GM20000 (cell line): ENCODE measurements around the gene GLTPD2.

ENCODE experiments used
- DNase-seq: peaks from one replicate; pipeline ENCODE4 v3.0.0; 2012; ENCODE audit warnings: low spot score
- TF ChIP-seq, protein P1 (sequence below): IDR thresholded peaks from 2 replicates; pipeline ENCODE4 v1.5.1; 2012; ENCODE audit warnings: mild to moderate bottlenecking, control low read depth; ENCODE audit errors: extremely low read depth, missing control alignments

GLTPD2 gene

DNA sequence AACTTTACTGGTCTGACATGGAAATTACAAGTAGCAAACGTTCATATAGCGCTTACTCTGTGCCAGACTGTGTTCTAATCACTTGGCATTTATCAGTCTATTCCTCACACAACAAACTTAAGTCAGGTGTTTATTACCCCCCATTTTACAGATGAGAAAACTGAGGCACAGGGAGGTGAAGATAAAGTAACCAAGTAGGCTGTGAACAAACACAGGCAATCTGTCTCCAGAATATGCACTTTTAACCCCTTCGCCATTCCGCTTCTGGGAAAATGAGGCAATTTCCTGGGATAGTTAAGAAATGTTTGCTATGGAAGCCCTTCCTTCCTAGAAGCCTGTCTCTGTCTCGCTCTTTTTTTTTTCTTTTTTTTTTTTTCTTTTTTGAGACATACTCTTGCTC is 36.8 kb upstream of the GLTPD2 start:
- no peak for DNase-seq
- TF ChIP-seq, protein P1, sequence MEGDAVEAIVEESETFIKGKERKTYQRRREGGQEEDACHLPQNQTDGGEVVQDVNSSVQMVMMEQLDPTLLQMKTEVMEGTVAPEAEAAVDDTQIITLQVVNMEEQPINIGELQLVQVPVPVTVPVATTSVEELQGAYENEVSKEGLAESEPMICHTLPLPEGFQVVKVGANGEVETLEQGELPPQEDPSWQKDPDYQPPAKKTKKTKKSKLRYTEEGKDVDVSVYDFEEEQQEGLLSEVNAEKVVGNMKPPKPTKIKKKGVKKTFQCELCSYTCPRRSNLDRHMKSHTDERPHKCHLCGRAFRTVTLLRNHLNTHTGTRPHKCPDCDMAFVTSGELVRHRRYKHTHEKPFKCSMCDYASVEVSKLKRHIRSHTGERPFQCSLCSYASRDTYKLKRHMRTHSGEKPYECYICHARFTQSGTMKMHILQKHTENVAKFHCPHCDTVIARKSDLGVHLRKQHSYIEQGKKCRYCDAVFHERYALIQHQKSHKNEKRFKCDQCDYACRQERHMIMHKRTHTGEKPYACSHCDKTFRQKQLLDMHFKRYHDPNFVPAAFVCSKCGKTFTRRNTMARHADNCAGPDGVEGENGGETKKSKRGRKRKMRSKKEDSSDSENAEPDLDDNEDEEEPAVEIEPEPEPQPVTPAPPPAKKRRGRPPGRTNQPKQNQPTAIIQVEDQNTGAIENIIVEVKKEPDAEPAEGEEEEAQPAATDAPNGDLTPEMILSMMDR: no peak

DNA sequence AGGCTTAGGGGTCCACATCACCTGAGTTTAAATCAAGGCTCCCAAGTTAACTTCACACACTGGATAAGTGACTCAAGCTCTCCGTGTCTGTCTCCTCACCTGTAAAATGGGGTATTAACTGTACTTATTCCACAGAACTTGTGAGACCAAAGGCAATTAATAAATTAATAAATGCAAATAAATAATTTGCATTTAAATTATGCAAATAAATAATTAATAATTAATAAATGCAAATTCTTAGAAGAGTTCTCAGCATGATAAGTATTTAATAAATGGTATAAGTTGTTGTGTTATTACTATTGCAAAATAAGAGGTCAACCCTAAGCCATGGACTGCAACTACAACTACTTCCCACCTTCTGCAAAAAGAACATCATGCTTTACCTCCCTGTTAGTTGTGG is 35.4 kb upstream of the GLTPD2 start:
- DNase-seq: no peak
- TF ChIP-seq, protein P1: no peak

DNA sequence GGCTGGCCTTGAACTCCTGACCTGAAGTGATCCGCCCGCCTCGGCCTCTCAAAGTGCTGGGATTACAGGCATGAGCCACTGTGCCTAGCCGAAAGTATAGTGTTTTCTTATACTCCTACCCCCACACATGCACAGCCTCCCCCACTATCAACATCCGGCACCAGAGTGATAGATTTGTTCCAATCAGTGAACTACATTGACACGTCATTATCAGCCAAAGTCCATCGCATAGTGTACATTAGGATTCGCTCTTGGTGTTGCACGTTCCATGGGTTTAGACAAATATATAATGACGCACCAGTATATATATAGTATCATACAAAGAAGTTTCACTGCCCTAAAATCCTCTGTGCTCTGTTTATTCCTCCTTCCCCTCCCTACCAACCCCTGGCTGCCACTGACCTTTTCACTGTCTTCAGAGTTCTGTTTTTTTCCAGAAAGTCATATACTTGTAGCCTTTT is 29.0 kb upstream of the GLTPD2 start:
- TF ChIP-seq, protein P1: no peak
- DNase-seq: no peak

DNA sequence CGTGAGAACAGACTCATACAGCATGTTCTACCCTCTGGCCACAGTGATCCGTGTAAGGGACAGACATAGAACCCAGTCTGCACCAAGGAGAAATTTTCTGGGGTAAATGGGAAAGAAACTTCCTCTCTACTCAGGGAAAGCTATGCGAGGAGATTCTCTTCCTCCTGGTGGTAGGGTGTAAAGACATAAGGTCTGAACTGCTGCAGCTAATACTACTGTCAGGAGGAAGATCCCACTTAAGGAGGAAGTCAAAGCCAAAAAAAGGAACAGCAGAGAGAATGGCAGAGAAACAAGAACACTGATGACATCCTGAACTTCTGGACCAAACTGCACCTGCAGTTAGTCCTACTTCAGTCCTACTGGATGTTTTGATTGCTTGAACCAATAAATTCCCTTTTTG is 24.2 kb upstream of the GLTPD2 start:
- TF ChIP-seq, protein P1: no peak
- DNase-seq: no peak

DNA sequence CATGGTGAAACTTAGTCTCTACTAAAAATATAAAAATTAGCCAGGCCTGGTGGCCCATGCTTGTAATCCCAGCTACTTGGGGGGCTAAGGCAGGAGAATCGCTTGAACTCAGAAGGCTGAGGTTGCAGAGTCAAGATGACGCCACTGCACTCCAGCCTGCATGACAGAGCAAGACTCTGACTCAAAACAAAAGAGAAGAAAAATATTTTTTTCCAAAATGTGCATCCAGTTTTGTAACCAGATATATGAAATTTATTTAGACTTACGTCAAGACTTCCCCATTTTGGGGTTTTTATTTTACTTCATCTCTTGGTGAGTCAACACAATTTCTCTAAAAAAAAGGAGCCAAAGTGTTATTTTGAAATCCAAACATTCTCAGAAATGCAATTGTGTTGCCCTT is 22.6 kb upstream of the GLTPD2 start:
- DNase-seq: no peak
- TF ChIP-seq, protein P1: no peak

DNA sequence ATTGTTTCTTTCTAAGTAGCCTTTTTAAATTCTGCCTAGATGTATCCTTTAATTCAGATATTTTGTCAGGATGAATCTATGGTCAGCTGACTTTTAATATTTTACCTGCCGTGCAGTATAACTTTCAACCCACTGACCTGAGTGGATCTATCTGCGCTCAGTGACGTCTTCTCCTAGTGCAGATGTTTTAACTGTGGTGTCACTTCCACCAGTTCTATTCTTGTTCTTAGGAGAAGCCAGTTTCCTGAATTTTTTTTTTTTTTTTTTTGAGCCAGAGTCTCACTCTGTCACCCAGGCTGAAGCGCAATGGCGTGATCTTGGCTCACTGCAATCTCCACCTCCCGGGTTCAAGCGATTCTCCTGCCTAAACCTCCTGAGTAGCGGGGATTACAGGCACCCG is 22.0 kb upstream of the GLTPD2 start:
- TF ChIP-seq, protein P1: no peak
- DNase-seq: no peak

DNA sequence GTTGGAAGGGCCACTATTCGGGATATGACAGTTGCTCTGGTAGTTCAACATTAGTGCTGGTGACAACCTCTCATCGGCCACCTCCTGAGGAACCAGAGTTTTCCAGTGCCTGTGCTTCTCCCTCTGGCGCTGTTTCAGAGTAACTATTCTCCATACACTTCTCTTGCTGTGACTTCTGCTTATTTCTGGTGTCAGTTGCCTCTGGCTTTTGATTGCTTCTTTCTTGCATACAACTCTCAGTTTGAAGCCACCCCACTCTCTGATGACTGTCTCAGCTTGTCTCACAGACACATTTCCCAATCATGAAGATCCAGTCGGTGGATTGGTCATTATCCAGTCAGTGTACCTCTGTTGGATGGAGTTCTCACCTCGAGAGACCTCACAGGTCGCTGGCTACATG is 20.5 kb upstream of the GLTPD2 start:
- TF ChIP-seq, protein P1: no peak
- DNase-seq: no peak
